K562 (cell line): ENCODE data around the gene LRRC57. TPM values are rescaled to one million over a fixed set of nuclear protein-coding genes. Genes with fewer than 3 reads are reported as not detected.

Experiments
- FOXJ2 ChIP-seq: fragments of 200-800 bp; sonication (Bioruptor generic); IDR thresholded peaks from 2 replicates; pipeline ENCODE4 v1.6.1; 2016; ENCODE audit warnings: missing genetic modification characterization, missing compliant biosample characterization
- JUN ChIP-seq, 2 experiments: sonication (generic) in 1 of 2; formaldehyde crosslinking in 1 of 2; IDR thresholded peaks; 2 replicates each; pipeline versions ENCODE4 v1.6.1 to v1.8.0; 2012 to 2022; ENCODE audit warnings: borderline replicate concordance in 2 of 2, mild to moderate bottlenecking in 2 of 2, improper control_type of control experiment in 1 of 2, low read depth in 1 of 2, low read length in 1 of 2, missing genetic modification reagents in 1 of 2
- PHF21A ChIP-seq: fragments of 450-650 bp; IDR thresholded peaks from 2 replicates; pipeline ENCODE4 v1.6.1; 2017; ENCODE audit warnings: low read depth, borderline replicate concordance
- ZFP30 ChIP-seq: fragments of 250-450 bp; sonication (Bioruptor Pico); IDR thresholded peaks from 2 replicates; pipeline ENCODE4 v1.8.0; 2022; ENCODE audit warnings: moderate library complexity, mild to moderate bottlenecking, inconsistent platforms, borderline replicate concordance
- polyA plus RNA-seq, 8 experiments: library from polyadenylated mRNA; depleted of rRNA in 4 of 8; stranded (reverse) in 5 of 8; unstranded in 3 of 8; fragments of >200 nt; fragmentation: Nextera tagmentation in 2 of 8; fragmentation: Illumina TruSeq in 1 of 8; extraction: Ambion mirVana in 2 of 8; extraction: Trizol in 1 of 8; gene quantifications; 2 replicates each; pipeline versions ENCODE4 v1.2.1 to v1.2.3, GENCODE V29; 2011 to 2014; ENCODE audit warnings: inconsistent platforms in 1 of 8, missing spikeins in 1 of 8
- total RNA-seq, 7 experiments: library from RNA; depleted of rRNA in 6 of 7; stranded (reverse); fragments of >200 nt in 6 of 7; fragmentation: Illumina TruSeq in 2 of 7; extraction: Trizol in 2 of 7; gene quantifications; 2 replicates each; pipeline versions ENCODE4 v1.2.1 to v1.2.3, GENCODE V29; 2011 to 2021; ENCODE audit warnings: low replicate concordance in 1 of 7
- TF ChIP-seq, protein P1 (sequence below): fragments of 450-650 bp; IDR thresholded peaks from 2 replicates; pipeline ENCODE4 v1.6.1; 2016; ENCODE audit warnings: borderline replicate concordance
- TF ChIP-seq, protein P2 (sequence below): sonication (generic); formaldehyde crosslinking; IDR thresholded peaks from 2 replicates; pipeline ENCODE4 v1.8.1; 2023; ENCODE audit warnings: mild to moderate bottlenecking, missing genetic modification reagents

The LRRC57 gene
- total and polyA plus RNA-seq, 9 of the 15 experiments (the other 6 are each of a cell fraction or from before 2014, with no cell fraction given) = 3.9 to 20.4 (median 14.8) TPM

DNA sequence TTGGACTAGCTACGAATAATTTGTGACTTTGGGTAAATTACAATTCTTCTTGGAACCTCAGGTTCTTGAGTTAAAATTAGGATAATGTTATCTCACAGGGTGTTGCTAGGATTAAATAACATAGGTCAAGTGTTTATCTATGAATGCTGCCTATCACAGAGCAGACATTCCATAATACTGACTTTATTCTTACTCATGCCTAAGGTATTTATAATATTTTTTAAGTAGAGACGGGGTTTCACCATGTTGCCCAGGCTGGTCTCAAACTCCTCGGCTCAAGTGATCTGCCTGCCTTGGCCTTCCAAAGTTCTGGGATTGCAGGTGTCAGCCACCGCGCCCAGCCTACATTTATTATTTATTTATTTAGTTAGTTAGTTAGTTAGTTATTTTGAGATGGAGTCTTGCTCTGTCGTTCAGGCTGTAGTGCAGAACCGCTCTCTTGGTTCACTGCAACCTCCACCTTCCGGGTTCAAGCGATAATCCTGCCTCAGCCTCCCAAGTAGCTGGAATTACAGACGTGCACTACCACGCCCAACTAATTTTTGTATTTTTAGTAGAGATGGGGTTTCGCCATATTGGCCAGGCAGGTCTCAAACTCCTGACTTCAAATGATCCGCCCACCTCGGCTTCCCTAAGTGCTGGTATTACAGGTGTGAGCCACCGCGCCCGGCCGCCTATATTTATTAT is 56.9 kb downstream of the LRRC57 start (continued):
- TF ChIP-seq, protein P1, sequence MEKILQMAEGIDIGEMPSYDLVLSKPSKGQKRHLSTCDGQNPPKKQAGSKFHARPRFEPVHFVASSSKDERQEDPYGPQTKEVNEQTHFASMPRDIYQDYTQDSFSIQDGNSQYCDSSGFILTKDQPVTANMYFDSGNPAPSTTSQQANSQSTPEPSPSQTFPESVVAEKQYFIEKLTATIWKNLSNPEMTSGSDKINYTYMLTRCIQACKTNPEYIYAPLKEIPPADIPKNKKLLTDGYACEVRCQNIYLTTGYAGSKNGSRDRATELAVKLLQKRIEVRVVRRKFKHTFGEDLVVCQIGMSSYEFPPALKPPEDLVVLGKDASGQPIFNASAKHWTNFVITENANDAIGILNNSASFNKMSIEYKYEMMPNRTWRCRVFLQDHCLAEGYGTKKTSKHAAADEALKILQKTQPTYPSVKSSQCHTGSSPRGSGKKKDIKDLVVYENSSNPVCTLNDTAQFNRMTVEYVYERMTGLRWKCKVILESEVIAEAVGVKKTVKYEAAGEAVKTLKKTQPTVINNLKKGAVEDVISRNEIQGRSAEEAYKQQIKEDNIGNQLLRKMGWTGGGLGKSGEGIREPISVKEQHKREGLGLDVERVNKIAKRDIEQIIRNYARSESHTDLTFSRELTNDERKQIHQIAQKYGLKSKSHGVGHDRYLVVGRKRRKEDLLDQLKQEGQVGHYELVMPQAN = no peak
- TF ChIP-seq FOXJ2 (tag) (peak; percentile 54; the same call in 1 of the 2 replicates), ZFP30 (no peak), PHF21A (no peak), JUN (IDR thresholded peaks at IDR 0.05; ENCODE audit: borderline replicate concordance, low read depth, low read length) (no peak), JUN (CRISPR knock-in tag; IDR thresholded peaks at IDR 0.05; ENCODE audit: borderline replicate concordance) (no peak)
- TF ChIP-seq, protein P2, sequence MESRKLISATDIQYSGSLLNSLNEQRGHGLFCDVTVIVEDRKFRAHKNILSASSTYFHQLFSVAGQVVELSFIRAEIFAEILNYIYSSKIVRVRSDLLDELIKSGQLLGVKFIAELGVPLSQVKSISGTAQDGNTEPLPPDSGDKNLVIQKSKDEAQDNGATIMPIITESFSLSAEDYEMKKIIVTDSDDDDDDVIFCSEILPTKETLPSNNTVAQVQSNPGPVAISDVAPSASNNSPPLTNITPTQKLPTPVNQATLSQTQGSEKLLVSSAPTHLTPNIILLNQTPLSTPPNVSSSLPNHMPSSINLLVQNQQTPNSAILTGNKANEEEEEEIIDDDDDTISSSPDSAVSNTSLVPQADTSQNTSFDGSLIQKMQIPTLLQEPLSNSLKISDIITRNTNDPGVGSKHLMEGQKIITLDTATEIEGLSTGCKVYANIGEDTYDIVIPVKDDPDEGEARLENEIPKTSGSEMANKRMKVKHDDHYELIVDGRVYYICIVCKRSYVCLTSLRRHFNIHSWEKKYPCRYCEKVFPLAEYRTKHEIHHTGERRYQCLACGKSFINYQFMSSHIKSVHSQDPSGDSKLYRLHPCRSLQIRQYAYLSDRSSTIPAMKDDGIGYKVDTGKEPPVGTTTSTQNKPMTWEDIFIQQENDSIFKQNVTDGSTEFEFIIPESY (CRISPR knock-in tag) = peak; percentile 13; the same call in 1 of the 2 replicates
